MM.1S (cell line): ENCODE data around the gene PREX1.

Experiments
- EZH2 ChIP-seq: fragments of 300-600 bp; sonication (generic); optimal IDR thresholded peaks from 2 replicates; pipeline ENCODE3; 2017; ENCODE audit warnings: low read depth, mild to moderate bottlenecking, antibody characterized with exemption, low read length, mixed read lengths
- EZH2phosphoT487 ChIP-seq: fragments of 300-600 bp; sonication (generic); IDR thresholded peaks from 2 replicates; pipeline ENCODE4 v1.6.1; 2018; ENCODE audit warnings: antibody characterized with exemption, low read length
- TF ChIP-seq, protein P1 (sequence below): fragments of 300-600 bp; sonication (generic); IDR thresholded peaks from 2 replicates; pipeline ENCODE4 v1.5.1; 2016; ENCODE audit warnings: antibody characterized with exemption, low read length, mixed read lengths

DNA sequence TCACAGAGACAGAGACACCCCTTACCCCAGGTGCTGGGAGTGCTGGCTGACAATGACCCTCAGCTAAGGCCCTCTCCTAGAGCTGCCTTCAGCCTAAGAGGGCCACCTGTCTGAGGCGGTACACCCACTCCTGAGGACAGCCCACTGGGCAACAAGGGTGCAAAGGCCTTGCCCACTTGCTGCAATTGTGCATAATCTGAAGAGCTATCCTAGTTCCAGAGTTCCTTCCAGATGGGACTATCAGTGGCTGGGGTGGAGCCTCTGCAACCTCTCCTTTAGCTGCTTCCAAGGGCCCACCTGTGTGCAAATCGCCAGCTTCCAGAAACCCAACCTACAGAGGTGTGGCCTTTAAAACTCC, 87.5 kb downstream of the PREX1 start:
- TF ChIP-seq, protein P1, sequence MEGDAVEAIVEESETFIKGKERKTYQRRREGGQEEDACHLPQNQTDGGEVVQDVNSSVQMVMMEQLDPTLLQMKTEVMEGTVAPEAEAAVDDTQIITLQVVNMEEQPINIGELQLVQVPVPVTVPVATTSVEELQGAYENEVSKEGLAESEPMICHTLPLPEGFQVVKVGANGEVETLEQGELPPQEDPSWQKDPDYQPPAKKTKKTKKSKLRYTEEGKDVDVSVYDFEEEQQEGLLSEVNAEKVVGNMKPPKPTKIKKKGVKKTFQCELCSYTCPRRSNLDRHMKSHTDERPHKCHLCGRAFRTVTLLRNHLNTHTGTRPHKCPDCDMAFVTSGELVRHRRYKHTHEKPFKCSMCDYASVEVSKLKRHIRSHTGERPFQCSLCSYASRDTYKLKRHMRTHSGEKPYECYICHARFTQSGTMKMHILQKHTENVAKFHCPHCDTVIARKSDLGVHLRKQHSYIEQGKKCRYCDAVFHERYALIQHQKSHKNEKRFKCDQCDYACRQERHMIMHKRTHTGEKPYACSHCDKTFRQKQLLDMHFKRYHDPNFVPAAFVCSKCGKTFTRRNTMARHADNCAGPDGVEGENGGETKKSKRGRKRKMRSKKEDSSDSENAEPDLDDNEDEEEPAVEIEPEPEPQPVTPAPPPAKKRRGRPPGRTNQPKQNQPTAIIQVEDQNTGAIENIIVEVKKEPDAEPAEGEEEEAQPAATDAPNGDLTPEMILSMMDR = no peak
- TF ChIP-seq EZH2 (no peak), EZH2phosphoT487 (no peak)
